WERI-Rb-1 (cell line): ENCODE results near the gene OAS3.
"Not testable (repeated sequence)": the region's sequence is repeated elsewhere in the genome, so short reads cannot be mapped to it uniquely, and the experiment has no call there.

Source experiments
- DNase-seq: peaks from one replicate; pipeline ENCODE4 v3.0.0-alpha.2; 2020
- H3K27ac ChIP-seq: fragments of 250-450 bp; sonication (Bioruptor Pico); 2 replicates; pipeline ENCODE4 v1.5.1; 2020; ENCODE audit warnings: mild to moderate bottlenecking, moderate library complexity
- H3K27me3 ChIP-seq: fragments of 250-450 bp; sonication (Bioruptor Pico); 2 replicates; pipeline ENCODE4 v1.5.1; 2021; ENCODE audit warnings: mild to moderate bottlenecking, low read depth, moderate library complexity; ENCODE audit not compliant: insufficient read depth, severe bottlenecking
- H3K36me3 ChIP-seq: fragments of 250-450 bp; sonication (Bioruptor Pico); 2 replicates; pipeline ENCODE4 v1.5.1; 2020; ENCODE audit warnings: mild to moderate bottlenecking, moderate library complexity
- H3K4me3 ChIP-seq: 2 replicates; pipeline ENCODE4 v1.5.1; 2011; ENCODE audit warnings: low read depth, mild to moderate bottlenecking, control low read depth, low read length
- H3K9me3 ChIP-seq: fragments of 250-450 bp; sonication (Bioruptor Pico); 2 replicates; pipeline ENCODE4 v1.5.1; 2021; ENCODE audit warnings: mild to moderate bottlenecking, moderate library complexity; ENCODE audit not compliant: severe bottlenecking
- TF ChIP-seq, protein P1 (sequence below): IDR thresholded peaks from 2 replicates; pipeline ENCODE4 v1.5.1; 2011; ENCODE audit warnings: low read depth, mild to moderate bottlenecking, control low read depth, inconsistent platforms, low read length

Gene OAS3

DNA sequence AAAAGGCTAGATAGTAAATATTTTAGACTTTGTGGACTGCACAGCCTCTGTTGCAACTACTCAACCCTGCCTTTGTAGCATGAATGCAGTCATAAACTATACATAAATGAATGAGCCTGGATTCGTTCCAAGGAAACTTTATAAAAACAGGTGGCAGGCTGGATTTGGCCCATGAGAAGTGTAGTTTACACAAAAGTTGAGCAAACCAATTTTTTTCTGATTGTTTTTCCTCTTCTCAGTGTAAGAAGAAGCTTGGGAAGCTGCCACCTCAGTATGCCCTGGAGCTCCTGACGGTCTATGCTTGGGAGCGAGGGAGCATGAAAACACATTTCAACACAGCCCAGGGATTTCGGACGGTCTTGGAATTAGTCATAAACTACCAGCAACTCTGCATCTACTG lies 22.0 kb upstream of the OAS3 start:
- TF ChIP-seq, protein P1, sequence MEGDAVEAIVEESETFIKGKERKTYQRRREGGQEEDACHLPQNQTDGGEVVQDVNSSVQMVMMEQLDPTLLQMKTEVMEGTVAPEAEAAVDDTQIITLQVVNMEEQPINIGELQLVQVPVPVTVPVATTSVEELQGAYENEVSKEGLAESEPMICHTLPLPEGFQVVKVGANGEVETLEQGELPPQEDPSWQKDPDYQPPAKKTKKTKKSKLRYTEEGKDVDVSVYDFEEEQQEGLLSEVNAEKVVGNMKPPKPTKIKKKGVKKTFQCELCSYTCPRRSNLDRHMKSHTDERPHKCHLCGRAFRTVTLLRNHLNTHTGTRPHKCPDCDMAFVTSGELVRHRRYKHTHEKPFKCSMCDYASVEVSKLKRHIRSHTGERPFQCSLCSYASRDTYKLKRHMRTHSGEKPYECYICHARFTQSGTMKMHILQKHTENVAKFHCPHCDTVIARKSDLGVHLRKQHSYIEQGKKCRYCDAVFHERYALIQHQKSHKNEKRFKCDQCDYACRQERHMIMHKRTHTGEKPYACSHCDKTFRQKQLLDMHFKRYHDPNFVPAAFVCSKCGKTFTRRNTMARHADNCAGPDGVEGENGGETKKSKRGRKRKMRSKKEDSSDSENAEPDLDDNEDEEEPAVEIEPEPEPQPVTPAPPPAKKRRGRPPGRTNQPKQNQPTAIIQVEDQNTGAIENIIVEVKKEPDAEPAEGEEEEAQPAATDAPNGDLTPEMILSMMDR = no peak
- DNase-seq = no peak
- Histone ChIP-seq H3K36me3 (no peaks in the 10 kb centered on the region), H3K4me3 (no peak overlapping the region), H3K27ac (no peak overlapping the region), H3K9me3 (peaks cover 20% of the 10 kb centered on the region), H3K27me3 (peaks cover 30% of the 10 kb centered on the region)

DNA sequence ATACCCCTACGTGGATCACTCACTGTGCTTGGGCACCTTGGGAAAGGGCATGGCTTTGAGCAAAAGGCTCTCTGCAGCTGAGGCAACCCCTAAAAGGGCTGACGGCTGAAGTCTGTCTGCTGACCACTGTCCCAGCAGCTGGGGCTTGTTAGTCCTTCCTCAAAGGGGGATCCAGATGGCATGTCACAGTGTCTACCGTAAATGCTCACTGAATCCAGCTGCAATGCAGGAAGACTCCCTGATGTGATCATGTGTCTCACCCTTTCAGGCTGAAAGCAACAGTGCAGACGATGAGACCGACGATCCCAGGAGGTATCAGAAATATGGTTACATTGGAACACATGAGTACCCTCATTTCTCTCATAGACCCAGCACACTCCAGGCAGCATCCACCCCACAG lies 19.2 kb upstream of the OAS3 start:
- peaks cover 50% of the 10 kb centered on the region for H3K27me3 ChIP-seq

DNA sequence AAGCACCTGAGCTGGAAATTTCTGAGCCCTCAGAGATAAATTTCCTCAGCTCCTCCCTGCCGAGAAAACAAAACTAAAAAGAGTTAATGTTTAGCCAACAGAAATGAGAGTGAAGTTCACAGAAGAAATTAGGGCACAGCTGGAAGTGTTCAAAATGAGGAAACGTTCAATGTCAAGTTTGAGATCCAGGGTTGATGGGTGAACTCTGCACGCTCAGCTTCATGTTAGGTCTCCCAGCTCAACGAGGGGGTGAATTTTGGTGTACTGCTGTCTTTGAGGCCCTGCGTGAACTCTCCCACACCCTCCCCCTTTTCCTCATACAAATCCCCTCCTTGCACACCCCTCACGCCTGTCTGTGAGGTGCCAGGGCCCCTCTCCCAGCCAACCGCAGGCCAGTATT lies 13.3 kb upstream of the OAS3 start:
- DNase-seq = no peak
- Histone ChIP-seq H3K36me3 (no peaks in the 10 kb centered on the region), H3K27ac (no peak overlapping the region), H3K27me3 (peaks cover 83% of the 10 kb centered on the region), H3K4me3 (no peak overlapping the region), H3K9me3 (peaks cover 13% of the 10 kb centered on the region)
- TF ChIP-seq, protein P1 = no peak

More for the DNA sequence above, 19.2 kb upstream of the OAS3 start:
- Histone ChIP-seq H3K9me3 (peaks cover 3% of the 10 kb centered on the region), H3K27ac (no peak overlapping the region), H3K4me3 (no peak overlapping the region), H3K36me3 (no peaks in the 10 kb centered on the region)
- TF ChIP-seq, protein P1 = no peak
- DNase-seq = no peak

DNA sequence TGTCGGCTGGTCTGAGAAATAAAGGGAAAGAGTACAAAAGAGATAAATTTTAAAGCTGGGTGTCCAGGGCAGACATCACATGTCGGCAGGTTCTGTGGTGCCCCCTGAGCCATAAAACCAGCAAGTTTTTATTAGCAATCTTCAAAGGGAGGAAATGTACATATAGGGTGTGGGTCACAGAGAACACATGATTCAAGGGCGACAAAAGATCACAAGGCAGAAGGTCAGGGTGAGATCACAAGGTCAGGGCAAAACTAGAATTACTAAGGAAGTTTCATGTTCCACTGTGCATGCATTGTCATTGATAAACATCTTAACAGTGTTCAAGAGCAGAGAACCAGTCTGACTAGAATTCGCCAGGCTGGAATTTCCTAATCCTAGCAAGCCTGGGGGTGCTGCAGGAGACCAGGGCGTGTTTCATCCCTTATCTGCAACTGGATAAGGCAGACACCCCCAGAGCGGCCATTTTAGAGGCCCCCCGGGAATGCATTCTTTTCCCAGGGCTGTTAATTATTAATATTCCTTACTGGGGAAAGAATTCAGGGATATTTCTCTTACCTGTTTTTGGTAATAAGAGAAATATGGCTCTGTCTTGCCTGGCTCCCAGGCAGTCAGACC lies 11.7 kb upstream of the OAS3 start:
- Histone ChIP-seq H3K9me3 (peaks cover 16% of the 10 kb centered on the region), H3K27me3 (peaks cover 80% of the 10 kb centered on the region)
- not testable (repeated sequence) for H3K4me3 ChIP-seq, H3K27ac ChIP-seq, H3K36me3 ChIP-seq, DNase-seq

DNA sequence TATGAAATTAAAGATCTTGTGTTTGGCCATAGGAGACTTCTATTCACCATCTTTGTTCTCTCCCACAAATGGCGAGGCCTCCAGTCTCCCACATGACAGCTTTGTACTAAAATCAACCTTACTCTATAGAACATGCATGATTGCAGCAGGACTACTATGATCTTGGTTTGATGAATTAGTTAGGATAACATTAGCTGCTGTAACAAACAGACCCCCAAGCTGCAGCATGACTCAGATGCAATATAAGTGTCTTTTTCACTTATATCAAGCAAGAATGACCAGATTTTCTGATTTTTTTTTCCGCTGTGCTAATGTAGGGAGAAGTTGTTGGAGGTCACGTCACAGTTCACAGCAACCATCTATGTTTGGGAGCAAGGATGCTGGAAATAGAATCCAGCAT lies 10.8 kb upstream of the OAS3 start:
- no peak overlapping the region for H3K4me3 ChIP-seq
- H3K27ac ChIP-seq = no peak overlapping the region
- TF ChIP-seq, protein P1 = no peak
- no peak for DNase-seq
- no peaks in the 10 kb centered on the region for H3K36me3 ChIP-seq
- peaks cover 72% of the 10 kb centered on the region for H3K27me3 ChIP-seq
- H3K9me3 ChIP-seq = peaks cover 16% of the 10 kb centered on the region

DNA sequence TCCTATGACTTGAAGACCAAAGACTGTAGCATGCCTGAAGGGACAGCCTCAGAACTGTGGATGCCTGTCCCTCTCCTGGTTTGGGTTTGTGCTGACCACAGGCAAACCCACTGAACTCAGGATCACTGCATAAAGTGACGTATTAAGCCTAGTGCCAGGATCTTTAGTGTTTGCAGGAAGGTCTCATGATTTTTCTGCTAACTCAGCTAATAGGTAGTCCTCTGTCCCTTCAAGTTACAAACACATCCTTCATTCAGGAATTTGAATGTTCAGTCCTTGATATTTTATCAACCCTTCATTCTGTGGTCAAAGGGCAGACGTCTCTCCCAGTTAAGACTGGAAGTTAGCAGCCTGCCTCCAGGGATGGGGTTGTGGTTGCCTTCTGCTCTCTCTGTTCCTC lies 10.3 kb upstream of the OAS3 start:
- no peak for DNase-seq
- no peak overlapping the region for H3K27ac ChIP-seq
- TF ChIP-seq, protein P1 = no peak
- peaks cover 16% of the 10 kb centered on the region for H3K9me3 ChIP-seq
- no peaks in the 10 kb centered on the region for H3K36me3 ChIP-seq
- H3K27me3 ChIP-seq = peaks cover 71% of the 10 kb centered on the region
- no peak overlapping the region for H3K4me3 ChIP-seq
